Kasumi-1 (cell line): ENCODE results near the gene MEI4.
"Not testable (repeated sequence)": the region's sequence is repeated elsewhere in the genome, so short reads cannot be mapped to it uniquely, and the experiment has no call there.

Source experiments
- DNase-seq, 2 experiments: peaks; one replicate each; lab custom pipeline; 2025; lab: John Stamatoyannopoulos, UW

Gene MEI4

GRCh38 chr6:77815531-77815930 is 162.7 kb downstream of the MEI4 start:
- DNase-seq = no peak

- DNase-seq = no peak
Measured at GRCh38 chr6:77816766-77817270, 164.0 kb downstream of the MEI4 start.

- DNase-seq = no peak
Measured at GRCh38 chr6:77822265-77822664, 169.4 kb downstream of the MEI4 start.

GRCh38 chr6:77825204-77825603 is 172.4 kb downstream of the MEI4 start:
- DNase-seq = no peak

- no peak for DNase-seq
Measured at GRCh38 chr6:77829736-77830135, 176.9 kb downstream of the MEI4 start.

- not testable (repeated sequence) for DNase-seq
Measured at GRCh38 chr6:77833749-77834148, 180.9 kb downstream of the MEI4 start.

- DNase-seq = no peak
Measured at GRCh38 chr6:77834591-77834996, 181.8 kb downstream of the MEI4 start.

- no peak for DNase-seq
Measured at GRCh38 chr6:77837034-77837784, 184.4 kb downstream of the MEI4 start.

- no peak for DNase-seq
Measured at GRCh38 chr6:77839292-77839691, 186.5 kb downstream of the MEI4 start.

GRCh38 chr6:77844822-77845221 is 192.0 kb downstream of the MEI4 start:
- no peak for DNase-seq

- no peak for DNase-seq
Measured at GRCh38 chr6:77853401-77853800, 200.6 kb downstream of the MEI4 start.

- DNase-seq = no peak
Measured at GRCh38 chr6:77856391-77856790, 203.6 kb downstream of the MEI4 start.

GRCh38 chr6:77857421-77857820 is 204.6 kb downstream of the MEI4 start:
- no peak for DNase-seq

- no peak for DNase-seq
Measured at GRCh38 chr6:77876300-77876699, 223.5 kb downstream of the MEI4 start.

GRCh38 chr6:77879527-77879926 is 226.7 kb downstream of the MEI4 start:
- DNase-seq = no peak

- no peak for DNase-seq
Measured at GRCh38 chr6:77880501-77880900, 227.7 kb downstream of the MEI4 start.

- DNase-seq = no peak
Measured at GRCh38 chr6:77883851-77884250, 231.0 kb downstream of the MEI4 start.

GRCh38 chr6:77893391-77893790 is 240.6 kb downstream of the MEI4 start:
- DNase-seq = no peak

- DNase-seq = no peak
Measured at GRCh38 chr6:77906070-77906469, 253.2 kb downstream of the MEI4 start.

- no peak for DNase-seq
Measured at GRCh38 chr6:77910826-77911225, 258.0 kb downstream of the MEI4 start.

- DNase-seq = peak; percentile 63 to 70
Measured at GRCh38 chr6:77926198-77926751, 273.4 kb downstream of the MEI4 start.

- no peak for DNase-seq
Measured at GRCh38 chr6:77930382-77930781, 277.5 kb downstream of the MEI4 start.

GRCh38 chr6:77930952-77931351 is 278.1 kb downstream of the MEI4 start:
- no peak for DNase-seq

- DNase-seq = no peak
Measured at GRCh38 chr6:77962070-77962469, 309.2 kb downstream of the MEI4 start.
